LNCaP clone FGC (cell line): ENCODE measurements around the gene LTBR.

Experiments used
- DNase-seq: peaks from one replicate; pipeline ENCODE4 v3.0.0-alpha.2; 2011; ENCODE audit warnings: low read depth
- H3K4me3 ChIP-seq: 2 replicates; pipeline ENCODE4 v1.5.1; 2011; ENCODE audit warnings: mild to moderate bottlenecking, low read depth, low read length, control low read depth
- CTCF ChIP-seq: IDR thresholded peaks from 2 replicates; pipeline ENCODE4 v1.5.1; 2012; ENCODE audit warnings: mild to moderate bottlenecking; ENCODE audit not compliant: control insufficient read depth, insufficient read depth; ENCODE audit errors: extremely low read depth

Gene LTBR

GRCh38 chr12:6356374-6356820 is 27.6 kb upstream of the LTBR start:
- no peak for TF ChIP-seq CTCF
- DNase-seq: no peak
- no peak overlapping the region for H3K4me3 ChIP-seq

- no peak for TF ChIP-seq CTCF
These were observed 25.1 kb upstream of the LTBR start for GRCh38 chr12:6358881-6359280.

GRCh38 chr12:6360080-6360571 is 23.8 kb upstream of the LTBR start:
- TF ChIP-seq CTCF: no peak
- H3K4me3 ChIP-seq: no peak overlapping the region
- DNase-seq: no peak

More at GRCh38 chr12:6358881-6359280, 25.1 kb upstream of the LTBR start:
- DNase-seq: no peak
- no peak overlapping the region for H3K4me3 ChIP-seq

GRCh38 chr12:6360578-6361490 is 23.1 kb upstream of the LTBR start:
- H3K4me3 ChIP-seq: no peak overlapping the region
- no peak for DNase-seq
- TF ChIP-seq CTCF: no peak

GRCh38 chr12:6361834-6362233 is 22.1 kb upstream of the LTBR start:
- no peak overlapping the region for H3K4me3 ChIP-seq
- DNase-seq: no peak
- TF ChIP-seq CTCF: no peak

- TF ChIP-seq CTCF: no peak
- H3K4me3 ChIP-seq: no peak overlapping the region
- no peak for DNase-seq
These were observed 21.6 kb upstream of the LTBR start for GRCh38 chr12:6362403-6362802.
